ENCODE data around the gene GALNT10. TPM values are rescaled to one million over a fixed set of nuclear protein-coding genes. Genes with fewer than 3 reads are reported as not detected.
A peak's percentile ranks its signal among the peaks of the same experiment; 100 is the strongest.

Gene GALNT10
- total and polyA plus RNA-seq, 2 of the 4 experiments (the other 2 are of a cell fraction): 46.2 to 67.0 TPM

DNA sequence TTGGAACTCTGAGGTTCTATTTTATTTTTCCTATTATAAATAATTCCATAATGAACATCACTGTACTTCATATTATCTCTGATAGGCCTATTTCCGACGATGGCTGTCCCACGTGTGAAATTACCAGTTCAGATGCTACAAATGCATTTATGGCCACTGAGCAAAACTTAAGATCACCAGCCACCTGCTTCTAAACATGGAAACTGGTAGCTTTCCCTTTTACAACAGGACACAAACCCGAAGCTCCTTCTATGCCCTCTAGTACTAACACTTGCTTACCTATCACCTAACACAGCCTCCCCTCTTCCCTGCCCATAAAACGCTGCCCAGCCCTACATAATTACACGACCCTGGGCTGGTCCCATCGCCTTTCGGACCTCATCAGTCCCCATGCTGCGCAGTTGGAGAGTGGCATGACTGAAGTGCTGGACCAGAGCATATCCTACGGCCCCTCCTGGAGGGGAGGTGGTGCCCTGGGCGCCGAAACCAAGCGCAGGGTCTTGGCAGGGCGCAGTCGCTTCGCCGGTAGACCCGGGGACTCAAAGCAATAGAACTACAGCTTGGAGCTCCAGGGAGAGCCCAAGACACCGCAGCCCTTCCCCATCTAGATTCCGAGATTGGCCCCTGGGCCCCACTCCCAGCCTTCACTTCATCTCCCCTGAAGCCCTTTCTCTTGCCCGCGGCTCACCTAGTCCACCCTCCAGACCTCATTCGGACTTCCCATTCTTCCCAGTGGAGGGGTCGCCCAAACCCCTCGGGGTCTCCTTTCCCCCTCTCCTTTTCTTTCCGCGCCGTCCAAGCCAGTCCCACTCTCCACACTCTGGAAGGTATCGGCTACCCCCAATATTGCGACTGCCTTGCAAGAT, 254.3 kb downstream of the GALNT10 start:
- peak overlapping the region; percentile 100 for H2AFZ ChIP-seq (replicated peaks; ENCODE audit: low read length, poor library complexity)
- peaks cover 23% of the 10 kb centered on the region for H4K20me1 ChIP-seq (ENCODE audit: insufficient read depth, low read length)
- peak overlapping the region; percentile 37 for H2AK5ac ChIP-seq (ENCODE audit: low read depth, low read length)
- no TSS peak for BruUV-seq (replicated peaks)
- no peak overlapping the region for H2BK15ac ChIP-seq (ENCODE audit: low read depth, low read length)
- peak overlapping the region; percentile 93; the same call in 1 of the 2 replicates for H4K91ac ChIP-seq (ENCODE audit: insufficient read depth, low read depth, low read length)
- peak overlapping the region; percentile 93 for H3K23ac ChIP-seq (ENCODE audit: low read depth, low read length)
- dilution Hi-C loops (cut with HindIII; ENCODE audit: low sequenced_read_pairs, unreplicated experiment) (no loop called here), in situ Hi-C loops (cut with MboI; ENCODE audit: low sequenced_read_pairs) (no loop called here), intact Hi-C loops (cut with micrococcal nuclease) (loop anchor here (2.0 to 5.0 kb wide), 2 partner anchors 248 to 493 kb away; partner anchors contain the start of gene GEMIN5)
- H3K4me3 ChIP-seq (ENCODE audit: insufficient read depth, low read depth, low read length): peak overlapping the region; percentile 97
- no peaks in the 10 kb centered on the region for H3K27me3 ChIP-seq (ENCODE audit: control insufficient read depth, insufficient read depth, low read length)
- H2BK120ac ChIP-seq (ENCODE audit: low read depth, low read length): peak overlapping the region; percentile 28; the same call in 1 of the 2 replicates
- no peaks in the 10 kb centered on the region for H3K9me3 ChIP-seq (ENCODE audit: control insufficient read depth, insufficient read depth, low read length)
- 11% methylated on average over 10 of the region's 30 CpGs; no CpG with 5 or more reads in 1 of the 2 experiments for WGBS, 2 experiments (ENCODE audit: extremely low coverage in 2 of 2, insufficient read length in 1 of 2)
- H3K4me1 ChIP-seq (ENCODE audit: control insufficient read depth, insufficient read depth, low read length): peaks cover 3% of the 10 kb centered on the region
- ChIA-PET CTCF (no interaction called here), POLR2A (ENCODE audit: unreplicated experiment) (no interaction called here)
- H4K5ac ChIP-seq (ENCODE audit: low read depth, low read length): peak overlapping the region; percentile 69
- H3K36me3 ChIP-seq (ENCODE audit: control insufficient read depth, insufficient read depth, low read length): peaks cover 8% of the 10 kb centered on the region
- H3K4me2 ChIP-seq (ENCODE audit: low read depth, low read length): peak overlapping the region; percentile 83
- DNase-seq (no peak), ATAC-seq (ENCODE audit: low read depth) (no peak)
- peak overlapping the region; percentile 93 for H2AK9ac ChIP-seq (replicated peaks; ENCODE audit: low read depth, low read length, poor library complexity)
- H4K8ac ChIP-seq (ENCODE audit: low read depth in 2 of 2, low read length in 2 of 2): peak overlapping the region; percentile 74 to 94
- H3K56ac ChIP-seq (ENCODE audit: extremely low read depth, insufficient read depth, low read length): peak overlapping the region; percentile 77
- no peak for TF ChIP-seq RAD21 (IDR thresholded peaks at IDR 0.05; ENCODE audit: low read length)
- no peak; the same call in 1 of the 2 replicates for TF ChIP-seq POLR2A (IDR thresholded peaks at IDR 0.05; ENCODE audit: low read depth, low read length)
- no peak for TF ChIP-seq RFX5 (IDR thresholded peaks at IDR 0.05; ENCODE audit: low read depth, low read length)
- TF ChIP-seq NFE2L2 (IDR thresholded peaks at IDR 0.05; ENCODE audit: low read depth, low read length): no peak
- TF ChIP-seq SMC3 (IDR thresholded peaks at IDR 0.05; ENCODE audit: low read depth, low read length): no peak
- no peak for TF ChIP-seq FOS (IDR thresholded peaks at IDR 0.05; ENCODE audit: low read depth, low read length)
- no peak for TF ChIP-seq CHD1 (IDR thresholded peaks at IDR 0.05; ENCODE audit: low read depth, low read length)
- H2BK5ac ChIP-seq (ENCODE audit: low read depth, low read length, poor library complexity, severe bottlenecking): peak overlapping the region; percentile 86
- H2BK20ac ChIP-seq (ENCODE audit: low read depth, low read length): no peak overlapping the region
- H3K9ac ChIP-seq (ENCODE audit: low read depth, low read length): peak overlapping the region; percentile 90
- H3K14ac ChIP-seq (replicated peaks; ENCODE audit: low read depth, low read length): peak overlapping the region; percentile 89
- peak overlapping the region; percentile 94 for H3K4ac ChIP-seq (ENCODE audit: low read depth, low read length)
- H3K18ac ChIP-seq (ENCODE audit: low read depth, low read length): peak overlapping the region; percentile 77; the same call in 1 of the 2 replicates
- H3K79me1 ChIP-seq (ENCODE audit: low read depth in 1 of 2, low read length in 2 of 2): peaks cover 17 to 33% of the 10 kb centered on the region in 2 experiments; a peak in 3 of 4 replicates
- H3K27ac ChIP-seq (ENCODE audit: insufficient read depth, low read length): peak overlapping the region; percentile 84
- H3K9me1 ChIP-seq (ENCODE audit: insufficient read depth, low read length): peaks cover 4% of the 10 kb centered on the region; the same call in 1 of the 2 replicates

Data from IMR-90 (cell line).